Fibroblast of the aortic adventitia (primary cell): ENCODE measurements around the gene HEYL. TPM values are rescaled to one million over a fixed set of nuclear protein-coding genes. Genes with fewer than 3 reads are reported as not detected.

Source experiments
- DNase-seq: peaks from one replicate; pipeline ENCODE4 v3.0.0-alpha.2; 2010; ENCODE audit warnings: low read depth
- H3K4me3 ChIP-seq: 2 replicates; pipeline ENCODE4 v1.5.1; 2011; ENCODE audit warnings: low read depth, mild to moderate bottlenecking, control low read depth, low read length, moderate library complexity
- CTCF ChIP-seq: IDR thresholded peaks from 2 replicates; pipeline ENCODE4 v1.5.1; 2011; ENCODE audit warnings: mild to moderate bottlenecking, low read length, control low read depth, inconsistent platforms; ENCODE audit not compliant: insufficient read depth
- total RNA-seq: library from RNA; depleted of rRNA; stranded (reverse); fragments of >200 nt; gene quantifications from 2 replicates; pipeline ENCODE4 v1.2.3, GENCODE V29; 2012; ENCODE audit warnings: low replicate concordance

HEYL gene
- total RNA-seq, 1 donor = not detected

- no peak for DNase-seq
- TF ChIP-seq CTCF = no peak
These were observed 44.3 kb upstream of the HEYL start for GRCh38 chr1:39683591-39684312.

GRCh38 chr1:39681999-39682398 lies 42.6 kb upstream of the HEYL start:
- no peak for DNase-seq
- no peak for TF ChIP-seq CTCF
- no peak overlapping the region for H3K4me3 ChIP-seq

More at GRCh38 chr1:39683591-39684312, 44.3 kb upstream of the HEYL start:
- no peak overlapping the region for H3K4me3 ChIP-seq

GRCh38 chr1:39681294-39681693 lies 41.9 kb upstream of the HEYL start:
- no peak for DNase-seq
- no peak overlapping the region for H3K4me3 ChIP-seq
- no peak for TF ChIP-seq CTCF

GRCh38 chr1:39680751-39681150 lies 41.3 kb upstream of the HEYL start:
- no peak for TF ChIP-seq CTCF
- DNase-seq = no peak
- H3K4me3 ChIP-seq = no peak overlapping the region

- TF ChIP-seq CTCF = no peak
- no peak overlapping the region for H3K4me3 ChIP-seq
- no peak for DNase-seq
These were observed 40.4 kb upstream of the HEYL start for GRCh38 chr1:39679821-39680220.

- H3K4me3 ChIP-seq = no peak overlapping the region
- no peak for DNase-seq
- no peak for TF ChIP-seq CTCF
These were observed 39.4 kb upstream of the HEYL start for GRCh38 chr1:39678889-39679288.

- no peak for DNase-seq
- TF ChIP-seq CTCF = no peak
- H3K4me3 ChIP-seq = no peak overlapping the region
These were observed 38.2 kb upstream of the HEYL start for GRCh38 chr1:39677645-39678044.
